GM19372 (cell line): ENCODE results near the gene HSPA1A.
A peak's percentile ranks its signal among the peaks of the same experiment; 100 is the strongest.
"Not testable (repeated sequence)": the region's sequence is repeated elsewhere in the genome, so short reads cannot be mapped to it uniquely, and the experiment has no call there.

Experiments used
- ATAC-seq: cut with Tn5 transposase; IDR thresholded peaks from one replicate; pipeline ENCODE4 v1.9.1; 2021; ENCODE audit warnings: mild to moderate bottlenecking, low read depth, moderate library complexity; ENCODE audit not compliant: unreplicated experiment

The HSPA1A gene

GRCh38 chr6:31831350-31832215 lies 16.2 kb downstream of the HSPA1A start:
- ATAC-seq, result no peak

DNA sequence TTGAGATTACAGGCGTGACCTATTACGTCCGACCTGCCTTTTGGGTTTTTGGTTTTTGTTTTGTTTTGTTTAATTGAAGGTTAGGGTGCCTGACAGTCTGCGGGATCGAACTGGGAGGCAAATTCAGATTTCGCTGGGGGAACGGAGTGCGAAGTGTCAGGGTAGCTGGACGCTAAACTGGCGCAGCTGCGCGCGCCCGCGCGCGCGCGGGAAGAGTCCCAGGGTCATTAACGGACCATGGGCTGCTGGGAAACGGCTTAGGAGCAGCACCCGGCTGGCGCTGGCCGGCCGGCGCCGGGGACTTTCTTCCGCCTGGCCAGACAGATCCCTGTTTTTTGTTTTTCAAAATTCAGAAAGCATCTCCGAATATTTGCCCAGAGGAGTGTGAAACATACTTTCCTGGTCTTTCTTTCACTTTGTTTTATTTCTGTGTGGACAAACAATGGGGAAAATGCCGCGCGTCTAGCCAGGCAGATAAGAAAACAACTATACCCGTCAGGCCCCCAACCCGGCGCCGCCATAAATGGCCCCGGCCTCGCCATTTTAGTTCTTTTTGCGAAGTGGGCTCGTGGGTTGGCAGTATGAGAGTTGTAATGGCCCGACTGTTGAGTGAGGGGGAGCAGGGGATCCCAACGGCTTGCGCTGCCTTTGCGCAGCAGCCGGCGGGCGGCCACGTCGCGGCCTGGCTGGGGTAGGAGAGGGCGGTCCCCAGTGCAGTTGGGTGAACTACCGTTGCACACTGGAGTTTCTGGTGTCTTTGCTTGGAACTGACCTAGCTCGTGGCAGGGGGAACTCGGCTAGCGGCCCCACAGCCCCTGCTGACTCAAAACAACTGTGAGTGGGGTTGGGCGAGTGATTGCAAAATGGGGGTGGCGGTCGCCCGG lies 19.3 kb downstream of the HSPA1A start:
- ATAC-seq, result peak; percentile 43

- no peak for ATAC-seq
Measured at GRCh38 chr6:31836047-31836473, 20.7 kb downstream of the HSPA1A start.

DNA sequence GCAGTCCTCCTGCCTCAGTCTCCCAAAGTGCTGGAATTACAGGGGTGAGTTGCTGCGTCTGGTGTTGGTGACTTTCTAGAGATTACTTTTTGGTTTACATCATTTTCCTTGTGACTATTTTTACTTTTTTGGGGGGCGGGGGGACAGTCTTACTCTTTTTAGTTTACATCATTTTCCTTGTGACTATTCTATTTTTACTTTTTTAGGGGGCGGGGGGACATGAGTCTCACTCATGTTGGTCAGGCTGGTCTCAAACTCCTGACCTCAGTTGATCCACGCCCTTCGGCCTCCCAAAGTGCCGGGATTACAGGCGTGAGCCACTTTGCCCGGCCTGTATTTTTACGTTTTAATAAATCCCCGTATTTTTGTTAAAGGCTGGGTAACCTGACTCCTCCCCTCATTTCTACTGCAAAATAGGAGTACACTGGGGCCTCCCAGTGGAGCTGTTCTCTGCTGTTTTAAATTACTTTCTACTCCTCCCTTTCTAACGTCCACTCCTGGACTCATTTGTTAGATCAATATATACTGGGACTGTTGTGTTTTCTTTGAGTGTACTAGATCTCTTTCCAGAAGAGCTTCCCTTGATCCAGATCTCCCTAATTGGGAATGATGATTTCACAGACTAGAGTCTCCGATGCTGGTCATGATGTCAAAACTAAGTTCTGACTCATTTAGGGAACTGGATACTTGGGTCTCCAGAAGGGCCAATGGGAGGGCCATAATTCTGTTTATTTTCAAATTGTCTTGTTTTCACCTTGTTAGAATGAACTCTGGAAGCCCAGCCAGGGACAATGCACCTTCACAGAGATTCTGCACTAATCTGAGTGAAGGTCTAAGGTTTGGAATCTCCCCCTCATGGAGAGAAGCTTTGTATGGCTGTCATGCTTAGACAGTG lies 21.4 kb downstream of the HSPA1A start:
- no peak for ATAC-seq

- no peak for ATAC-seq
Measured at GRCh38 chr6:31837369-31838113, 22.2 kb downstream of the HSPA1A start.

DNA sequence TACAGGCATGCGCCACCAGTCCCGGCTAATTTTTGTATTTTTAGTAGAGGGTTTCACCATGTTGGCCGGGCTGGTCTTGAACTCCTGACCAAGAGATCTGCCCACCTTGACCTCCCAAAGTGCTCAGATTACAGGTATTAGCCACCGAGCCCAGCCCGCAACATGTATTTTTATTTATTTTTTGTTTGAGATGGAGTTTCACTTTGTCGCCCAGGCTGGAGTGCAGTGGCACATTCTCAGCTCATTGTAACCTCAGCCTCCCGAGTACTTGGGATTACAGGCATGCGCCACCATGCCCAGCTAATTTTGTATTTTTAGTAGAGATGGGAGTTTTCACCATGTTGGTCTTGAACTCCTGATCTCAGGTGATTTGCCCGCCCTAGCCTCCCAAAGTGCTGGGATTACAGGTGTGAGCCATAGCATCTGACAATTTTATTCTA lies 22.8 kb downstream of the HSPA1A start:
- ATAC-seq, result not testable (repeated sequence)

DNA sequence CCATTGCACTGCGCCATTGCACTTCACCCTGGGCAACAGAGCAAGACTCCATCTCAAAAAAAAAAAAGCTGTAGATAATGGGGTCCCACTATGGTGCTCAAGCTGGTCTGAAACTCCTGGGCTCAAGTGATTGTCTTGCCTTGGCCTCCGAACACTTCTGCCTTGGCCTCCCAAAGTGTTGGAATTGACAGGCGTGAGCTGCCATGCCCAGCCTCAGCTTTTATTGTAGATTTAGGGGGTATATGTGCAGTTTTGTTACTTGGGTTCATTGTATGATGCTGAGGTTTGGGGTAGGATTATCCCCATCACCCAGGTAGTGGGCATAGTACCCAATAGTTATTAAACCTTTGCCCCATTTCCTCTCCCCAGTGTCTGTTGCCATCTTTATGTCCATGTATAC lies 23.6 kb downstream of the HSPA1A start:
- no peak for ATAC-seq

GRCh38 chr6:31839779-31840126 lies 24.4 kb downstream of the HSPA1A start:
- ATAC-seq, result not testable (repeated sequence)

- no peak for ATAC-seq
Measured at GRCh38 chr6:31842053-31842452, 26.7 kb downstream of the HSPA1A start.

DNA sequence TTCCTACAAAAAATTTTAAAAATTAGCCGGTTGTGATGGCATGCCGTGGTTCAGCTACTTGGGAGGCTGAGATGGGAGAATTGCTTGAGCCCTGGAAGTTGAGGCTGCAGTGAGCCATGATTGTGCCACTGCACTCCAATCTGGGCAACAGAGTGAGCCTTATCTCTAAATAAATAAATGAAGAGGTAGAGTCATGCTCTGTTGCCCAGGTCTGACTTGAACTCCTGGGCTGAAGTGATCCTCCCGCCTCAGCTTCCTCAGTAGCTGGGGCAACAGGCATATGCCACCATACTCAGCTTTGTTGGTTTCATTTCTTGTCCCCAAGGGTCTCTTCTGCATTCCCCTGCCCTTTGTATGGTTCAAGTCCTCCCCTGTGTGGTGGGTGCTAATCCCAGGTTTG lies 29.2 kb downstream of the HSPA1A start:
- no peak for ATAC-seq

DNA sequence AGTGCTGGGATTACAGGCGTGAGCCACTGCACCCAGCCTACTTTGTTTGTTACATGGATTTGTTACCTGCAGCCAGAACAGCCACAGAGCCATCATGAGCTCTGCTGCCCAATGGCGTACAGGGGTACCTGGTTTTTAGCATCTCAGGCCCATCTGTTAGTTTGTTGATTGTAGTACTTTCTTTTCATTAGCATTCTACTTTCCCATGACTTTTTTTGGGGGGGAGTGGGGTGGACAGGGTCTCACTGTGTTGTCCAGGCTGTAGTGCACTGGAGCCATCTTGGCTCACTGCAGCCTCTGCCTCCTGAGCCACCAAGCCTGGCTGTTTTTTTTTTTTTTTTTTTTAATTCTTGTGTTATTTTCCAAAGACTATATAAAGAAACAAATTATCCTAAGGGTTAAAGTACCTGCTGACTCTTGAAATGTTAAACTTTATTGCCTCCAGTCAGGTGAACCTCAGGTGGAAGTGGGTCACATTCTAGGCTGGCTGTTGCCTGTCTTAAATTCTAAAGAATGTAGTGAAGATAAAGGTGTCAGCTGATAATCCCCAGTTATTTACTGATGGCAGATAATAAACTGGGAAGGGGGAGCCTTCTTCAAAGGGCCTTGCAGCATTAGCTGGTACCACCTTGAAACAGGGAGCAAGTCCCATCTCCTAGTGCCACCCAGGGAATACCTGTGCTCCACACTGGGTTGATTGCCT lies 32.1 kb downstream of the HSPA1A start:
- ATAC-seq, result no peak

DNA sequence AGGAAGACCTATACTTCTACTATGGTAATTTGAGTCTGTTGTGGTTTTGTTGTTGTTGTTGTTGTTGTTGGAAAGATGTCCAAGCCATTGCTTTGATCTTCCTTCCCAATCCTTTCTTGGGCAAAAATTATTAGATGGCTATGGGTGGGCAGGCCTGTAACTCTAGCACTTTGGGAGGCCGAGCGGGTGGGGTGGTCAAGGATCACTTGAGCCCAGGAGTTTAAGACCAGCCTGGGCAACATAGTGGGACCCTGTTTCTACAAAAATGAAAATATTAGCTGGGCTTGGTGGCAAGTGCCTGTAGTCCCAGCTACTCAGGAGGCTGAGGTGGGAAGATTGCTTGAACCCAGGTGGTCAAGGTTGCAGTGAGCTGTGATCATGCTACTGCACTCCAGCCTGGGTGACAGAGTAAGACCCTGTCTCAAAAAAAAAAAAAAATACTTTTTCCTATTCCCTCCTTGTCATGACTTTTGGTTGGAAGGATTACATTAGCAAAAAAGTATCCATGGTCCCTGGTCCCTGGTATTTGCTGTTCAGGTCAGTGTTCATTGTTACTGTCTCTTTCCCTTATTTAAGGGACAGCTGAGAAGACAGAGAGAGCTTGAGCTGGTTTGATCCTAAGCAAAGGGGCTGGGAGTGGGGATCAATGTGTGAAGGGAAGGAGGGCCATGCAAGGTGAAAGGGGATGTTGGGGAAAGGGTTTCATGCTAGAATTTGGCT lies 35.6 kb downstream of the HSPA1A start:
- ATAC-seq, result no peak

- ATAC-seq, result no peak
Measured at GRCh38 chr6:31851485-31851832, 36.1 kb downstream of the HSPA1A start.

DNA sequence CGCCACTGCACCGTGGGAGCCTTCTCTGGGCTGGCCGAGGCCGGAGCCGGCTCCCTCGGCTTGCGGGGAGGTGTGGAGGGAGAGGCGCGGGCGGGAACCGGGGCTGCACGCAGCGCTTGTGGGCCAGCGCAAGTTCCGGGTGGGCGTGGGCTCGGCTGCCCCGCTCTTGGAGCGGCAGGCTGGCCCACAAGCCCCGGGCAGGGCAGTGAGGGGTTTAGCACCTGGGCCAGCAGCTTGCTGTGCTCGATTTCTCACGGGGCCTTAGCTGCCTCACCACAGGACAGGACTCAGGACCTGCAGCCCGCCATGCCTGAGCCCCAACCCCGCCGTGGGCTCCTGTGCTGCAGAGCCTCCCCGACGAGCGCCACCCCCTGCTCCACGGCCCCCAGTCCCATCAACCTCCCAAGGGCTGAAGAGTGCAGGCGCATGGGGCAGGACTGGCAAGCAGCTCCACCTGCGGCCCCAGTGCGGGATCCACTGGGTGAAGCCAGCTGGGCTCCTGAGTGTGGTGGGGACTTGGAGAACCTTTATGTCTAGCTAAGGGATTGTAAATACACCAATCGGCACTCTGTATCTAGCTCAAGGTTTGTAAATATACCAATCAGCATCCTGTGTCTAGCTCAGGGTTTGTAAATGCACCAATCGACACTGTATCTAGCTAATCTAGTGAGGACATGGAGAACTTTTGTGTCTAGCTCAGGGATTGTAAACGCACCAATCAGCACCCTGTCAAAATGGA lies 36.8 kb downstream of the HSPA1A start:
- not testable (repeated sequence) for ATAC-seq

DNA sequence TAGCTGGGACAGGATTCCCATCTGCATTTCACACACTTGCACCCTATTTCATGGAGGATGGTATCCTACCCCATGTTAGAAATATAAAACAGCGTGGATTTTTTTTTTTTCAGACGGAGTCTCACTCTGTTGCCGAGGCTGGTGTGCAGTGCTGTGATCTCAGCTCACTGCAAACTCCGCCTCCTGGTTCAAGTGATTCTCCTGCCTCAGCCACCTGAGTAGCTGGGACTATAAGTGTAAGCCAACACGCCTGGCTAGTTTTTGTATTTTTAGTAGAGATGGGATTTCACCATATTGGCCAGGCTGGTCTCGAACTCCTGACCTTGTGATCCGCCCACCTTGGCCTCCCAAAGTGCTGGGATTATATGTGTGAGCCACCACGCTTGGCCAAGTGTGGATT lies 42.4 kb downstream of the HSPA1A start:
- not testable (repeated sequence) for ATAC-seq

DNA sequence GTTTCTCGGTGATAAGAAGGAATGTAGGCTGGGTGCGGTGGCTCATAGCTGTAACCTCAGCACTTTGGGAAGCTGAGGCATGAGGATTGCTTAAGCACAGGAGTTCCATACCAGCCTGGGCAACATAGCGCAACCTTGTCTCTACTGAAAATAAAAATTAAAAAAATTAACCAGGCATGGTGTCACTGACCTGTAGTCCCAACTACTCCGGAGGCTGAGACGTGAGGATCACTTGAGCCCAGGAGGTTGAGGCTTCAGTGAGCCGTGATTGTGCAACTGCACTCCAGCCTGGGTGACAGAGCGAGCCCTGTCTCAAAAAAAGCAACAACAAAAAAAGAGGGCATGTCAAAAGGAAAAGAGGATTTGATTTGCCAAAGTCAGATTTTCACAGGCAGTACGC lies 43.4 kb downstream of the HSPA1A start:
- ATAC-seq, result no peak

DNA sequence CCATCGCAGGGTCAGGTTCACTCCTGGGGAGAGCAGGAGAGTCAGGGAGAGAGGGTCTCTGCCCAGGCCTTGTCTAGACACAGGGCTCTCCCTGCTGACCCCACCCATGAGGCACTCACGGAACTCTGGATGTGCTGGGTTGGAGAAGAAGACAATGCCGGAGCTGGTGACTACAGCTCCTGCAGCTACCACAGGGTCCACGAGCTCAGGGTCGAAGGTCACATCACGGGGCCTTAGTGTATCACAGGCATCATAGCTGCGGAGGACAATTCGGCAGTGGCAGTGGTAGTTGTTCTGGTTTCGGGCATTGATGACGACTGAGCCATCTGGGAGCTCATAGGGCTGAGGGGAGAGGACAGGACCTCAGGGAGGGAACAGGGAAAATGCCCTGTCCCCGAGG lies 44.6 kb downstream of the HSPA1A start:
- ATAC-seq, result no peak

DNA sequence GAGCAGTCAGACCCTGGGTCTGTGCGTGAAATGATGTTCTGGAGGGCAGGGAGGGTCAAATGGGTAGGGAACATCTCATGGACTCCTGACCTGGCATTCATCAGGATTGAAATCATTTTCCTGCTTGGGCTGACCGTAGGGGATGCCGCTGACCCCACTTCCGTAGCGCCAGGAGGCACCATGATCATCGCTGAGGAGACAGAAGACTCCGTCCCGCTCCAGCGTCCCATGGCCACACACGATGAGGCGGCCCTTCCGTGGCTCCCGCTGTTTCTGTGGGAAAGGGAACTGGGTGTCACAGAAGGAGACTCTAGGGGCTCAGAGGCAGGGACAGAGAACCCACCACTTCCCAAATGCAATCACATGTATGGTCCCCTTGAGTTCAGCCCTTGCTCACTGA lies 45.0 kb downstream of the HSPA1A start:
- ATAC-seq, result no peak
